HCT116 (cell line): ENCODE results near the gene TCOF1. TPM values are rescaled to one million over a fixed set of nuclear protein-coding genes. Genes with fewer than 3 reads are reported as not detected.

ENCODE experiments used
- ATAC-seq: fragments of 200-7000 bp; cut with Tn5 transposase; 2 replicates; pipeline ENCODE4 v1.9.1; 2020; ENCODE audit warnings: mild to moderate bottlenecking, moderate library complexity
- BruUV-seq: library from RNA; stranded (reverse); fragments of 400-500 nt; replicated peaks from 2 replicates; lab custom pipeline; 2021; lab: Mats Ljungman, UMichigan
- CTCF ChIA-PET: fragments of 300-600 bp; sonication (Branson Sonifier 250); formaldehyde crosslinking; loops from one replicate; lab custom pipeline; 2021; ENCODE audit warnings: antibody characterized with exemption; lab: Charles Lee
- POLR2A ChIA-PET: fragments of 300-600, 350-600 bp; sonication (Branson Sonifier 250); formaldehyde crosslinking; loops from one replicate; lab custom pipeline; 2021; ENCODE audit warnings: antibody characterized with exemption; lab: Charles Lee
- RAD21 ChIA-PET, 2 experiments: fragments of 300-600 bp; sonication (Branson Sonifier 250); formaldehyde crosslinking; loops; one replicate each; lab custom pipeline; 2023; ENCODE audit warnings: low total read pairs in 2 of 2; ENCODE audit not compliant: uncharacterized antibody in 2 of 2, unreplicated experiment in 2 of 2, low non-redundant PET in 1 of 2; lab: Charles Lee
- DNase-seq: peaks from one replicate; pipeline ENCODE4 v3.0.0-alpha.2; 2010; ENCODE audit warnings: low read depth, low spot score
- H2AFZ ChIP-seq: fragments of 200-600 bp; shearing (Covaris generic), sonication (generic); 2 replicates; pipeline ENCODE4 v1.6.1; 2017; ENCODE audit warnings: low read depth, mixed run types, mixed read lengths, antibody characterized with exemption, low read length; ENCODE audit not compliant: poor library complexity, severe bottlenecking
- H3K27ac ChIP-seq: 2 replicates; pipeline ENCODE4 v1.5.1; 2012; ENCODE audit warnings: low read depth, low read length
- H3K27me3 ChIP-seq: fragments of 200-600 bp; sonication (generic); 2 replicates; pipeline ENCODE4 v1.6.1; 2016; ENCODE audit warnings: mixed run types, low read length, mixed read lengths; ENCODE audit not compliant: insufficient read depth
- H3K36me3 ChIP-seq, 2 experiments: fragments of 200-500 bp in 1 of 2; fragments of 200-600 bp in 1 of 2; sonication (Bioruptor generic) in 1 of 2; sonication (generic) in 1 of 2; 2 replicates each; pipeline versions ENCODE4 v1.5.1 to v1.6.1; 2014 to 2016; ENCODE audit warnings: low read length in 2 of 2, inconsistent platforms in 1 of 2, mixed read lengths in 1 of 2, mixed run types in 1 of 2; ENCODE audit not compliant: insufficient read depth in 2 of 2, control insufficient read depth in 1 of 2
- H3K4me1 ChIP-seq, 2 experiments: fragments of 200-600 bp in 1 of 2; sonication (generic) in 1 of 2; 2 replicates each; pipeline versions ENCODE4 v1.5.1 to v1.6.1; 2012 to 2017; ENCODE audit warnings: low read length in 2 of 2, inconsistent platforms in 1 of 2, mild to moderate bottlenecking in 1 of 2, mixed read lengths in 1 of 2, mixed run types in 1 of 2, moderate library complexity in 1 of 2; ENCODE audit not compliant: insufficient read depth in 2 of 2, control insufficient read depth in 1 of 2
- H3K4me2 ChIP-seq: fragments of 200-600 bp; sonication (generic); 2 replicates; pipeline ENCODE4 v1.6.1; 2017; ENCODE audit warnings: mixed run types, low read length, mixed read lengths
- H3K4me3 ChIP-seq, 2 experiments: fragments of 200-600 bp in 1 of 2; sonication (generic) in 1 of 2; replicated peaks in 1 of 2; 2 replicates each; pipeline ENCODE4 v1.5.1; 2011 to 2016; ENCODE audit warnings: low read length in 2 of 2, control low read depth in 1 of 2, low read depth in 1 of 2, mild to moderate bottlenecking in 1 of 2, mixed read lengths in 1 of 2, mixed run types in 1 of 2
- H3K79me2 ChIP-seq: fragments of 200-600 bp; sonication (generic); 2 replicates; pipeline ENCODE4 v1.6.1; 2017; ENCODE audit warnings: mild to moderate bottlenecking, mixed run types, low read length, moderate library complexity, mixed read lengths; ENCODE audit not compliant: insufficient read depth
- H3K9ac ChIP-seq: fragments of 200-600 bp; sonication (generic); 2 replicates; pipeline ENCODE4 v1.6.1; 2016; ENCODE audit warnings: low read length, mixed read lengths
- H3K9me2 ChIP-seq: fragments of 200-600 bp; sonication (generic), shearing (Covaris generic); 2 replicates; pipeline ENCODE4 v1.6.1; 2017; ENCODE audit warnings: mixed run types, mild to moderate bottlenecking, moderate library complexity; ENCODE audit not compliant: insufficient read depth
- H3K9me3 ChIP-seq, 2 experiments: fragments of 200-500 bp in 1 of 2; fragments of 200-600 bp in 1 of 2; sonication (Bioruptor generic) in 1 of 2; sonication (generic) in 1 of 2; 2 replicates each; pipeline ENCODE4 v1.6.1; 2014 to 2017; ENCODE audit warnings: low read length in 2 of 2, mixed read lengths in 2 of 2, inconsistent platforms in 1 of 2, low read depth in 1 of 2, mild to moderate bottlenecking in 1 of 2, mixed run types in 1 of 2, moderate library complexity in 1 of 2; ENCODE audit not compliant: control insufficient read depth in 1 of 2, insufficient read depth in 1 of 2
- H4K20me1 ChIP-seq: fragments of 200-600 bp; sonication (generic), shearing (Covaris generic); 2 replicates; pipeline ENCODE4 v1.6.1; 2017; ENCODE audit warnings: mixed run types, mild to moderate bottlenecking, moderate library complexity; ENCODE audit not compliant: insufficient read depth
- CBX3 ChIP-seq: IDR thresholded peaks from 2 replicates; pipeline ENCODE4 v1.6.1; 2012; ENCODE audit warnings: low read depth
- CEBPB ChIP-seq: IDR thresholded peaks from 2 replicates; pipeline ENCODE4 v1.6.1; 2012; ENCODE audit warnings: low read depth
- CTCF ChIP-seq, 3 experiments: fragments of 200-600 bp in 1 of 3; sonication (generic) in 1 of 3; IDR thresholded peaks in 2 of 3; conservative IDR thresholded peaks in 1 of 3; 2 replicates each; pipeline ENCODE4 v1.5.1; 2012 to 2017; ENCODE audit warnings: low read depth in 2 of 3, low read length in 2 of 3, antibody characterized with exemption in 1 of 3, borderline replicate concordance in 1 of 3, control low read depth in 1 of 3, mild to moderate bottlenecking in 1 of 3, mixed read lengths in 1 of 3, mixed run types in 1 of 3, moderate library complexity in 1 of 3; ENCODE audit not compliant: insufficient read depth in 1 of 3
- JUND ChIP-seq: IDR thresholded peaks from 2 replicates; pipeline ENCODE4 v1.6.1; 2012
- MAX ChIP-seq: IDR thresholded peaks from 2 replicates; pipeline ENCODE4 v1.6.1; 2012
- RAD21 ChIP-seq: IDR thresholded peaks from 2 replicates; pipeline ENCODE4 v1.6.1; 2012; ENCODE audit warnings: low read depth, mild to moderate bottlenecking
- SIN3A ChIP-seq: IDR thresholded peaks from 2 replicates; pipeline ENCODE4 v1.6.1; 2012; ENCODE audit warnings: low read depth
- ZBTB33 ChIP-seq: IDR thresholded peaks from 2 replicates; pipeline ENCODE4 v1.6.1; 2011; ENCODE audit warnings: mild to moderate bottlenecking, low read length, moderate library complexity; ENCODE audit not compliant: insufficient replicate concordance; ENCODE audit errors: extremely low read depth
- intact Hi-C: fragments of 100-400 bp; cut with micrococcal nuclease; formaldehyde crosslinking; loops from 2 replicates; pipeline ENCODE4 v1.10.0; 2022
- total RNA-seq: library from RNA; stranded (reverse); gene quantifications from one replicate; pipeline ENCODE4 v1.2.1, GENCODE V29; 2021; ENCODE audit not compliant: unreplicated experiment

Gene TCOF1
- total RNA-seq, 1 experiment from 2014 or later, result 94.7 TPM

- TF ChIP-seq CBX3 (no peak), ZBTB33 (no peak), RAD21 (no peak), CEBPB (no peak), CTCF (IDR thresholded peaks at IDR 0.05 in 2 of 3, conservative IDR thresholded peaks at IDR 0.05 in 1 of 3; ENCODE audit: borderline replicate concordance in 1 of 3, insufficient read depth in 1 of 3, low read depth in 2 of 3, low read length in 2 of 3) (no peak), MAX (no peak), SIN3A (no peak), JUND (no peak)
- Histone ChIP-seq H3K27me3 (no peaks in the 10 kb centered on the region), H3K9ac (no peak overlapping the region), H3K4me3 (no peak overlapping the region), H3K27ac (no peak overlapping the region), H3K79me2 (no peaks in the 10 kb centered on the region), H4K20me1 (no peaks in the 10 kb centered on the region), H3K4me2 (no peak overlapping the region), H3K36me3 (no peaks in the 10 kb centered on the region), H2AFZ (no peak overlapping the region), H3K4me1 (peaks cover 7 to 10% of the 10 kb centered on the region in 2 experiments; a peak in 3 of 4 replicates), H3K9me2 (no peaks in the 10 kb centered on the region), H3K9me3 (no peaks in the 10 kb centered on the region)
- intact Hi-C loops, result loop anchor here (5.0 kb wide), 1 partner anchor 532 kb away; no protein-coding TSS in a partner anchor
- POLR2A ChIA-PET, result no interaction called here
- BruUV-seq, result no TSS peak
- CTCF ChIA-PET, result interaction anchor here (1.3 kb wide), 1 partner anchor 24 kb away, joined by 4 read pairs; no protein-coding TSS in a partner anchor
- DNase-seq, result no peak
- RAD21 ChIA-PET, result no interaction called here
- ATAC-seq, result no peak
Measured at GRCh38 chr5:150434464-150434863, 77.0 kb downstream of the TCOF1 start.
